Suprapubic skin (tissue), 4 donors: Measurements from ENCODE around the gene TMEM147. TPM values are rescaled to one million over a fixed set of nuclear protein-coding genes. Genes with fewer than 3 reads are reported as not detected.

Experiments
- DNase-seq, 2 donors: peaks; one replicate each; pipeline ENCODE4 v3.0.0-alpha.2; 2019; ENCODE audit warnings: low spot score in 2 of 2
- H3K27ac ChIP-seq: fragments of 200-600 bp; sonication (generic); one replicate; pipeline ENCODE4 v1.5.1; 2019
- H3K27me3 ChIP-seq: fragments of 200-600 bp; sonication (generic); one replicate; pipeline ENCODE4 v1.5.1; 2019
- H3K36me3 ChIP-seq: fragments of 200-600 bp; sonication (generic); one replicate; pipeline ENCODE4 v1.5.1; 2019
- H3K4me1 ChIP-seq: fragments of 200-600 bp; sonication (generic); one replicate; pipeline ENCODE4 v1.5.1; 2019
- H3K4me3 ChIP-seq: fragments of 200-600 bp; sonication (generic); one replicate; pipeline ENCODE4 v1.5.1; 2019; ENCODE audit warnings: mild to moderate bottlenecking
- H3K9me3 ChIP-seq: fragments of 200-600 bp; sonication (generic); one replicate; pipeline ENCODE4 v1.5.1; 2019
- CTCF ChIP-seq, 2 donors: fragments of 200-600 bp in 1 of 2; fragments of 450-650 bp in 1 of 2; sonication (generic) in 1 of 2; IDR thresholded peaks; one replicate each; pipeline ENCODE4 v1.5.1; 2016 to 2019; ENCODE audit warnings: antibody characterized with exemption in 2 of 2, mild to moderate bottlenecking in 1 of 2, moderate library complexity in 1 of 2
- EP300 ChIP-seq: sonication (generic); formaldehyde crosslinking; IDR thresholded peaks from one replicate; pipeline ENCODE4 v1.6.1; 2017; ENCODE audit warnings: antibody characterized with exemption
- POLR2A ChIP-seq, 2 donors: fragments of 450-650 bp; IDR thresholded peaks; one replicate each; pipeline ENCODE4 v1.6.1; 2017; ENCODE audit warnings: antibody characterized with exemption in 2 of 2, mild to moderate bottlenecking in 2 of 2, moderate library complexity in 2 of 2
- POLR2AphosphoS5 ChIP-seq, 3 donors: sonication (generic); formaldehyde crosslinking; IDR thresholded peaks; one replicate each; pipeline ENCODE4 v1.6.1; 2017; ENCODE audit warnings: antibody characterized with exemption in 3 of 3
- WGBS: methylation state at CpG from one replicate; pipeline ENCODE4 v1.1.5; 2018; 5-methylcytosine and 5-hydroxymethylcytosine counted together
- total RNA-seq, 4 donors: library from RNA; depleted of rRNA; stranded (reverse); fragments of >200 nt; gene quantifications; one replicate each; pipeline ENCODE4 v1.1.0, GENCODE V29; 2016

TMEM147 gene
- total RNA-seq, 4 donors from 2014 or later, result 67.5 to 158 (median 118) TPM

- no peak for TF ChIP-seq EP300
- TF ChIP-seq POLR2A (IDR thresholded peaks at IDR 0.05), result no peak
- TF ChIP-seq CTCF (IDR thresholded peaks at IDR 0.05), result no peak
- Histone ChIP-seq H3K27ac (peak overlapping the region; percentile 66), H3K4me1 (peaks cover 20% of the 10 kb centered on the region), H3K27me3 (no peaks in the 10 kb centered on the region), H3K4me3 (no peak overlapping the region), H3K9me3 (no peaks in the 10 kb centered on the region), H3K36me3 (no peaks in the 10 kb centered on the region)
- DNase-seq, result no peak
- WGBS, result 41% methylated on average over 7 of the region's 7 CpGs
These were observed 26.1 kb upstream of the TMEM147 start for GRCh38 chr19:35519291-35519690.

DNA sequence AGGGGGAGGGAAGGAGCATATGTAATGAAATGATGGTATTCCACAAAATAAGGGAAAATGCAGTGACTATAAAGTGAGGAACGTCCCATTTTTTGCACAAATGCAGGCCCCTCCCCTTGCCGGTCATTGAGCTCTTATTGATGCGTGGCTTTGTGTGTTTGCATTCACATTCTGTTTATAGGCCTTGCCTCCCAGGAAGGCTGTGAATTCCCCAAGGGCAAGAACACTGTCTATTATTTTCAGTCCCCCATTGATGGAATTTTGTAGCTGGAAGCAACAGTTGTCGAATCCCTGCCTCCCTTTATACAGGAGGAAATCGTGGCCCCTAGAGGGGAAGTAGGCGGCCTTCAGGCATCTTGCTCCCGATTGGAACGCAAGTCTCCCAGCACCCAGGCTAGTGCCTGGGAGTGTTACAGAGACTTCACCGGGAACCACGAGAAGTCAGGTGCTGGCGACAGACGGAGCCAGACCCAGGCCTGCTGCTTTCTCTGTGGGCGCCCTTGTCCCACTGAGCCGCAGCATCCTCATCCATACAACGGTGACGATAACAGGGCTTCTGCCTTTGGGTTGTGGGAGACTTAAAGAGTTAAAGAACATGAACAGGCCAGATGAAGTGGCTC, 24.2 kb upstream of the TMEM147 start:
- WGBS, result 66% methylated on average over 14 of the region's 16 CpGs
- no peak overlapping the region for H3K27ac ChIP-seq
- TF ChIP-seq EP300 (no peak), CTCF (IDR thresholded peaks at IDR 0.05) (no peak), POLR2A (IDR thresholded peaks at IDR 0.05) (no peak), POLR2AphosphoS5 (IDR thresholded peaks at IDR 0.05) (no peak)
- H3K36me3 ChIP-seq, result no peaks in the 10 kb centered on the region
- H3K4me1 ChIP-seq, result peaks cover 18% of the 10 kb centered on the region
- DNase-seq, result no peak
- peaks cover 13% of the 10 kb centered on the region for H3K27me3 ChIP-seq
- no peak overlapping the region for H3K4me3 ChIP-seq
- H3K9me3 ChIP-seq, result no peaks in the 10 kb centered on the region

DNA sequence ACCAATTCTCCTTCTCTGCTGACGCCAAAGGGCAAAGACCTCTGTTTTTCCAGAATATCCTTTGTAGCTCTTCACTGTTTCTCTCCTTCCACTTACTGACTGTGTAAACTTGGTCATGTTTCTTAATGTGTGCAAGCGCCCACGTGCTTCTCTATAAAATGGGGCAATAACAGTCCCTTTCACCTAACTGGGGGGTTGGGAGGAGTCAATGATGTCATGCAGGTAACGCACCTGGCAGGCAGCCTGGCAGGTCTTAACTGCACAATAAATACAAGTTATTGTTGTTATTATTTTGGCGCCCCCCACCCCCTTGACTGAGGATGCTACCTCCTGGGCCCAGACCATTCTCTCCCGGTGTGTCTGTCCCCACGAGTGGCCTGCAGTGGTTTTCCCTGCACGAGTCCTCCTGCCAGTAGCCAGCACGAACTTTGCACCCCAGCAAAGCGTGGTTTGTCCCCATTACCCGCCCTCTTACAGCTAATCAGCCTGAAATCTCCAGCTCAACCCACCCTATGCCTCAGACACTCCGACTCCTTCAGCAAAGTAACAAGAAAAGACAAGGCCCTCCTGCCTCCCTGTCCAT, 22.6 kb upstream of the TMEM147 start:
- Histone ChIP-seq H3K4me3 (no peak overlapping the region), H3K9me3 (no peaks in the 10 kb centered on the region), H3K4me1 (peaks cover 23% of the 10 kb centered on the region), H3K27me3 (peaks cover 29% of the 10 kb centered on the region), H3K27ac (no peak overlapping the region), H3K36me3 (no peaks in the 10 kb centered on the region)
- TF ChIP-seq EP300 (no peak), POLR2A (IDR thresholded peaks at IDR 0.05) (no peak), POLR2AphosphoS5 (IDR thresholded peaks at IDR 0.05) (no peak), CTCF (IDR thresholded peaks at IDR 0.05) (no peak)
- WGBS, result 80% methylated on average over 12 of the region's 12 CpGs
- no peak for DNase-seq

- Histone ChIP-seq H3K9me3 (no peaks in the 10 kb centered on the region), H3K4me1 (peaks cover 19% of the 10 kb centered on the region), H3K27ac (no peak overlapping the region), H3K27me3 (peaks cover 44% of the 10 kb centered on the region), H3K36me3 (no peaks in the 10 kb centered on the region), H3K4me3 (no peak overlapping the region)
- TF ChIP-seq CTCF (IDR thresholded peaks at IDR 0.05) (no peak), POLR2A (IDR thresholded peaks at IDR 0.05) (no peak), EP300 (no peak), POLR2AphosphoS5 (IDR thresholded peaks at IDR 0.05) (no peak)
- DNase-seq, result no peak
- WGBS, result 53% methylated on average over 11 of the region's 11 CpGs
These were observed 21.1 kb upstream of the TMEM147 start for GRCh38 chr19:35524181-35524837.

- WGBS, result 73% methylated on average over 4 of the region's 4 CpGs
- H3K9me3 ChIP-seq, result no peaks in the 10 kb centered on the region
- H3K36me3 ChIP-seq, result no peaks in the 10 kb centered on the region
- TF ChIP-seq EP300 (no peak), POLR2A (IDR thresholded peaks at IDR 0.05) (no peak), POLR2AphosphoS5 (IDR thresholded peaks at IDR 0.05) (no peak), CTCF (IDR thresholded peaks at IDR 0.05) (no peak)
- H3K27me3 ChIP-seq, result peaks cover 54% of the 10 kb centered on the region
- peaks cover 21% of the 10 kb centered on the region for H3K4me1 ChIP-seq
- peak overlapping the region; percentile 29 for H3K4me3 ChIP-seq
- H3K27ac ChIP-seq, result no peak overlapping the region
- DNase-seq, result no peak
These were observed 19.6 kb upstream of the TMEM147 start for GRCh38 chr19:35525873-35526272.
